GM23338 (cell line): ENCODE results near the gene ATP13A1. TPM values are rescaled to one million over a fixed set of nuclear protein-coding genes. Genes with fewer than 3 reads are reported as not detected.

Experiments used
- ATAC-seq: fragments of 200-7000 bp; cut with Tn5 transposase; 3 replicates; pipeline ENCODE4 v1.9.1; 2020
- DNase-seq: peaks from one replicate; pipeline ENCODE4 v3.0.0-alpha.2; 2015; ENCODE audit warnings: low spot score
- H2AFZ ChIP-seq: fragments of 200-600 bp; sonication (generic); 2 replicates; pipeline ENCODE4 v1.8.0; 2016; ENCODE audit warnings: antibody characterized with exemption, mild to moderate bottlenecking, moderate library complexity
- H3F3A ChIP-seq: fragments of 200-600 bp; sonication (generic); replicated peaks from 2 replicates; pipeline ENCODE4 v1.8.0; 2017; ENCODE audit warnings: antibody characterized with exemption, mixed run types, low read depth
- H3K27ac ChIP-seq: fragments of 200-600 bp; sonication (generic); 2 replicates; pipeline ENCODE4 v1.6.1; 2016; ENCODE audit warnings: low read depth
- H3K27me3 ChIP-seq: fragments of 200-600 bp; sonication (generic); 2 replicates; pipeline ENCODE4 v1.8.0; 2016; ENCODE audit warnings: mild to moderate bottlenecking, mixed run types, moderate library complexity; ENCODE audit not compliant: insufficient read depth
- H3K36me3 ChIP-seq: fragments of 200-600 bp; sonication (generic); 2 replicates; pipeline ENCODE4 v1.8.0; 2016; ENCODE audit warnings: mild to moderate bottlenecking; ENCODE audit not compliant: insufficient read depth
- H3K4me1 ChIP-seq: fragments of 200-600 bp; sonication (generic); 2 replicates; pipeline ENCODE4 v1.8.0; 2016; ENCODE audit warnings: mild to moderate bottlenecking, moderate library complexity; ENCODE audit not compliant: insufficient read depth
- H3K4me2 ChIP-seq: fragments of 200-600 bp; sonication (generic); 2 replicates; pipeline ENCODE4 v1.7.1; 2017; ENCODE audit warnings: mixed run types
- H3K4me3 ChIP-seq: fragments of 200-600 bp; sonication (generic); 2 replicates; pipeline ENCODE4 v1.6.1; 2016; ENCODE audit warnings: mixed run types
- H3K79me2 ChIP-seq: fragments of 200-600 bp; sonication (generic); replicated peaks from 2 replicates; pipeline ENCODE4 v1.8.0; 2017; ENCODE audit warnings: mild to moderate bottlenecking; ENCODE audit not compliant: insufficient read depth
- H3K9me2 ChIP-seq: fragments of 200-600 bp; sonication (generic); 2 replicates; pipeline ENCODE4 v1.8.0; 2017; ENCODE audit not compliant: insufficient read depth
- H4K20me1 ChIP-seq: fragments of 200-600 bp; sonication (generic); replicated peaks from 2 replicates; pipeline ENCODE4 v1.8.0; 2017; ENCODE audit warnings: mild to moderate bottlenecking; ENCODE audit not compliant: insufficient read depth
- H3K27ac Mint-ChIP-seq: 2 replicates; pipeline ENCODE4 v1.8.0; 2020; ENCODE audit warnings: inconsistent platforms, mild to moderate bottlenecking, moderate library complexity, mixed read lengths
- H3K27me3 Mint-ChIP-seq: 3 replicates; pipeline ENCODE4 v1.8.0; 2022; ENCODE audit warnings: low read depth, mild to moderate bottlenecking, moderate library complexity, mixed read lengths, inconsistent platforms; ENCODE audit not compliant: insufficient read depth, poor library complexity
- H3K36me3 Mint-ChIP-seq: 3 replicates; pipeline ENCODE4 v1.8.0; 2021; ENCODE audit warnings: low read depth, mild to moderate bottlenecking, inconsistent platforms, moderate library complexity, mixed read lengths
- H3K4me1 Mint-ChIP-seq: 3 replicates; pipeline ENCODE4 v1.8.0; 2020; ENCODE audit warnings: mild to moderate bottlenecking, inconsistent platforms, mixed read lengths
- H3K4me3 Mint-ChIP-seq: 3 replicates; pipeline ENCODE4 v1.8.0; 2021; ENCODE audit warnings: moderate library complexity, mild to moderate bottlenecking, inconsistent platforms, mixed read lengths
- H3K9me3 Mint-ChIP-seq: 3 replicates; pipeline ENCODE4 v1.8.0; 2020; ENCODE audit warnings: moderate library complexity, mild to moderate bottlenecking, inconsistent platforms, mixed read lengths
- CTCF ChIP-seq, 2 experiments: fragments of 200-600 bp in 1 of 2; sonication (generic) in 1 of 2; conservative IDR thresholded peaks; 2 replicates each; pipeline versions ENCODE4 v1.5.1 to v1.6.1; 2016 to 2017; ENCODE audit warnings: antibody characterized with exemption in 2 of 2, low read depth in 2 of 2, mild to moderate bottlenecking in 2 of 2, moderate library complexity in 1 of 2
- EZH2 ChIP-seq: fragments of 200-600 bp; sonication (generic); IDR thresholded peaks from one replicate; pipeline ENCODE4 v1.8.0; 2017; ENCODE audit warnings: antibody characterized with exemption, mild to moderate bottlenecking, low read depth; ENCODE audit not compliant: unreplicated experiment
- JUNB ChIP-seq: IDR thresholded peaks from one replicate; pipeline ENCODE4 v1.6.1; 2016; ENCODE audit warnings: antibody characterized with exemption; ENCODE audit not compliant: unreplicated experiment
- NANOG ChIP-seq: IDR thresholded peaks from 2 replicates; pipeline ENCODE4 v1.6.1; 2016; ENCODE audit warnings: antibody characterized with exemption, borderline replicate concordance
- STAT1 ChIP-seq: IDR thresholded peaks from one replicate; pipeline ENCODE4 v1.6.1; 2016; ENCODE audit warnings: antibody characterized with exemption; ENCODE audit not compliant: unreplicated experiment
- ZNF114 ChIP-seq: fragments of 250-450 bp; sonication (Bioruptor Pico); IDR thresholded peaks from 2 replicates; pipeline ENCODE4 v1.5.0; 2020; ENCODE audit warnings: mild to moderate bottlenecking, moderate library complexity
- ZNF331 ChIP-seq: fragments of 250-450 bp; sonication (Bioruptor Pico); IDR thresholded peaks from 2 replicates; pipeline ENCODE4 v1.5.0; 2020; ENCODE audit warnings: low read depth, mild to moderate bottlenecking, moderate library complexity
- ZNF462 ChIP-seq: fragments of 250-450 bp; sonication (Bioruptor Pico); IDR thresholded peaks from 2 replicates; pipeline ENCODE4 v1.5.0; 2020; ENCODE audit warnings: mild to moderate bottlenecking, moderate library complexity
- polyA plus RNA-seq: library from polyadenylated mRNA; unstranded; fragments of >200 nt; fragmentation: Nextera tagmentation; extraction: Ambion mirVana; gene quantifications from 2 replicates; pipeline ENCODE4 v1.2.1, GENCODE V29; 2016
- total RNA-seq: library from RNA; depleted of rRNA; stranded (reverse); fragments of >200 nt; shearing (Covaris generic); gene quantifications from 2 replicates; pipeline ENCODE4 v1.2.3, GENCODE V29; 2014

The ATP13A1 gene
- total and polyA plus RNA-seq, 2 experiments from 2014 or later: 38.1 to 307 TPM

- no peak overlapping the region for H3K4me2 ChIP-seq
- peaks cover 23% of the 10 kb centered on the region for H3K27me3 Mint-ChIP-seq
- no peak overlapping the region for H3K27ac ChIP-seq
- H3K36me3 ChIP-seq: peaks cover 10% of the 10 kb centered on the region
- no peak overlapping the region for H3K27ac Mint-ChIP-seq
- peaks cover 14% of the 10 kb centered on the region for H3F3A ChIP-seq
- no peaks in the 10 kb centered on the region for H3K79me2 ChIP-seq
- TF ChIP-seq NANOG (no peak), EZH2 (no peak), ZNF331 (CRISPR knock-in tag) (no peak), JUNB (no peak), ZNF114 (no peak), ZNF462 (CRISPR knock-in tag) (no peak), STAT1 (no peak), CTCF (conservative IDR thresholded peaks at IDR 0.05; ENCODE audit: low read depth in 2 of 2) (no peak)
- no peak overlapping the region for H3K4me3 ChIP-seq
- peaks cover 5% of the 10 kb centered on the region; the same call in 2 of the 3 replicates for H3K4me1 Mint-ChIP-seq
- peaks cover 60% of the 10 kb centered on the region for H3K36me3 Mint-ChIP-seq
- ATAC-seq (no peak), DNase-seq (no peak)
- H4K20me1 ChIP-seq: no peaks in the 10 kb centered on the region; the same call in 1 of the 2 replicates
- H3K4me1 ChIP-seq: peaks cover 4% of the 10 kb centered on the region
- no peak overlapping the region for H2AFZ ChIP-seq
- H3K9me3 Mint-ChIP-seq: no peaks in the 10 kb centered on the region; the same call in 2 of the 3 replicates
- no peak overlapping the region for H3K4me3 Mint-ChIP-seq
- H3K27me3 ChIP-seq: no peaks in the 10 kb centered on the region
- no peaks in the 10 kb centered on the region for H3K9me2 ChIP-seq
Observed at GRCh38 chr19:19647037-19647835, 16.2 kb downstream of the ATP13A1 start.
